Rectal smooth muscle tissue (tissue), 1 donor: Measurements from ENCODE around the gene S100A8.
"Not testable (repeated sequence)": the region's sequence is repeated elsewhere in the genome, so short reads cannot be mapped to it uniquely, and the experiment has no call there.

Experiments
- H3K27ac ChIP-seq: one replicate; pipeline ENCODE4 v1.7.0; 2013; ENCODE audit warnings: low read depth, low read length, inconsistent platforms
- H3K27me3 ChIP-seq: one replicate; pipeline ENCODE4 v1.7.0; 2013; ENCODE audit warnings: low read length; ENCODE audit not compliant: control insufficient read depth, insufficient read depth
- H3K36me3 ChIP-seq: one replicate; pipeline ENCODE4 v1.7.0; 2013; ENCODE audit warnings: low read length; ENCODE audit not compliant: control insufficient read depth, insufficient read depth
- H3K4me1 ChIP-seq: one replicate; pipeline ENCODE4 v1.7.0; 2013; ENCODE audit warnings: low read length; ENCODE audit not compliant: control insufficient read depth, insufficient read depth
- H3K4me3 ChIP-seq: one replicate; pipeline ENCODE4 v1.7.0; 2013; ENCODE audit warnings: low read length
- H3K9ac ChIP-seq: one replicate; pipeline ENCODE4 v1.7.0; 2013; ENCODE audit warnings: low read length

The S100A8 gene

GRCh38 chr1:153429266-153430165 lies 38.6 kb upstream of the S100A8 start:
- H3K4me3 ChIP-seq: no peak overlapping the region
- no peaks in the 10 kb centered on the region for H3K4me1 ChIP-seq
- H3K27me3 ChIP-seq: no peaks in the 10 kb centered on the region
- no peak overlapping the region for H3K27ac ChIP-seq
- no peaks in the 10 kb centered on the region for H3K36me3 ChIP-seq
- H3K9ac ChIP-seq: no peak overlapping the region

GRCh38 chr1:153428791-153429190 lies 37.9 kb upstream of the S100A8 start:
- no peak overlapping the region for H3K27ac ChIP-seq
- H3K36me3 ChIP-seq: no peaks in the 10 kb centered on the region
- H3K4me1 ChIP-seq: no peaks in the 10 kb centered on the region
- no peak overlapping the region for H3K9ac ChIP-seq
- H3K27me3 ChIP-seq: no peaks in the 10 kb centered on the region
- no peak overlapping the region for H3K4me3 ChIP-seq

DNA sequence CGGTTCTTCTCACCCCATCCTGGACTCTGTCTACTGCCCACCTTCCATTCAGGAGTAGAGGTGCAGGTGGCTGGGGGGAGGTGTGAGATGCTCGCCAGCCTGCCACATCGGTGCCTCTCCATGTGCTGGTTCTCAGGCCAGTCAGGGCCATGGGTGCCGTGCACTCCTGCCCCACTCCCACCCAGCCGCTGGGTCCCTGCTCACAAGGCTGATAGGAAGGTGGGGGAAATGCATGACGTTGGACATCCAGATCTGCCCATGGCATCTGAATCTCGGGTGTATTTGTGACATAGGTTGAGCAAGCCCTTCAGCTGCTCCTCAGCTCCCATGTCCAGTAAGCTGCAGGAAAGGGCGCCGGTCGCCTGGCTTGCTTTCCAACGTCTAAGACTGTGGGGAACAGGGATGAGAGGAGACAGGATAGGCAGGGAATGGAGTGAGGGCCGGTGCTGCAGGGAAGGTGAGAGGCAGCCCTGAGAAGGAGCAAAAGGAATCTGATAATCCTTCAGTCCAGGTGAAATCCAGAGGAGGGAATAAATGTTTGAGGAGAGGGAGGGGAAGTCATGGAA lies 37.3 kb upstream of the S100A8 start:
- Histone ChIP-seq H3K27ac (no peak overlapping the region), H3K4me3 (no peak overlapping the region), H3K27me3 (no peaks in the 10 kb centered on the region), H3K4me1 (no peaks in the 10 kb centered on the region), H3K9ac (no peak overlapping the region), H3K36me3 (no peaks in the 10 kb centered on the region)

GRCh38 chr1:153426809-153427208 lies 35.9 kb upstream of the S100A8 start:
- no peak overlapping the region for H3K27ac ChIP-seq
- H3K9ac ChIP-seq: no peak overlapping the region
- H3K27me3 ChIP-seq: no peaks in the 10 kb centered on the region
- H3K4me3 ChIP-seq: no peak overlapping the region
- no peaks in the 10 kb centered on the region for H3K4me1 ChIP-seq
- H3K36me3 ChIP-seq: no peaks in the 10 kb centered on the region

GRCh38 chr1:153422450-153423068 lies 31.7 kb upstream of the S100A8 start:
- H3K9ac ChIP-seq: no peak overlapping the region

GRCh38 chr1:153420306-153420705 lies 29.4 kb upstream of the S100A8 start:
- no peak overlapping the region for H3K27ac ChIP-seq
- H3K4me1 ChIP-seq: no peaks in the 10 kb centered on the region
- H3K27me3 ChIP-seq: peaks cover 2% of the 10 kb centered on the region
- no peaks in the 10 kb centered on the region for H3K36me3 ChIP-seq
- H3K4me3 ChIP-seq: no peak overlapping the region
- no peak overlapping the region for H3K9ac ChIP-seq

More at GRCh38 chr1:153422450-153423068, 31.7 kb upstream of the S100A8 start:
- H3K36me3 ChIP-seq: no peaks in the 10 kb centered on the region
- no peak overlapping the region for H3K4me3 ChIP-seq
- no peak overlapping the region for H3K27ac ChIP-seq
- no peaks in the 10 kb centered on the region for H3K4me1 ChIP-seq
- H3K27me3 ChIP-seq: peaks cover 2% of the 10 kb centered on the region

DNA sequence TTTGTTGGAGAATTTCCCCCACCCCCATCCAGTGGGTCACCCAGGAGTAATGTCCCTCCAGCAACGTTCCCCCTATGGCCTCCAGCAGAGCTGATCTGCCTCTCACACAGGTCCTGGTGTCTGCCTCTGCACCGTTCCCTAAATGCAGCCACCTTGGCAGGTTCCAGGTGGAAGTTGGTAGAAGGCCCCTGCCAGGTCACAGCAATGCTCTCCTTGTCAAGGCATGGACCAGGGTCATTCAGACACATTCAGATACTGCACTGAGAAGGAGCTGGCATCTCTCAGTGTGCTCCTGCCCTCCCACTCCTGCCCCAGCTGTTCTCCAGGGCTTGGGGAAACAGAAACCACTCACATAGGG lies 28.5 kb upstream of the S100A8 start:
- not testable (repeated sequence) for H3K27me3 ChIP-seq, H3K9ac ChIP-seq, H3K27ac ChIP-seq, H3K36me3 ChIP-seq, H3K4me3 ChIP-seq, H3K4me1 ChIP-seq

- not testable (repeated sequence) for H3K36me3 ChIP-seq, H3K4me1 ChIP-seq, H3K27ac ChIP-seq, H3K9ac ChIP-seq, H3K4me3 ChIP-seq, H3K27me3 ChIP-seq
Observed at GRCh38 chr1:153418758-153419435, 28.0 kb upstream of the S100A8 start.

DNA sequence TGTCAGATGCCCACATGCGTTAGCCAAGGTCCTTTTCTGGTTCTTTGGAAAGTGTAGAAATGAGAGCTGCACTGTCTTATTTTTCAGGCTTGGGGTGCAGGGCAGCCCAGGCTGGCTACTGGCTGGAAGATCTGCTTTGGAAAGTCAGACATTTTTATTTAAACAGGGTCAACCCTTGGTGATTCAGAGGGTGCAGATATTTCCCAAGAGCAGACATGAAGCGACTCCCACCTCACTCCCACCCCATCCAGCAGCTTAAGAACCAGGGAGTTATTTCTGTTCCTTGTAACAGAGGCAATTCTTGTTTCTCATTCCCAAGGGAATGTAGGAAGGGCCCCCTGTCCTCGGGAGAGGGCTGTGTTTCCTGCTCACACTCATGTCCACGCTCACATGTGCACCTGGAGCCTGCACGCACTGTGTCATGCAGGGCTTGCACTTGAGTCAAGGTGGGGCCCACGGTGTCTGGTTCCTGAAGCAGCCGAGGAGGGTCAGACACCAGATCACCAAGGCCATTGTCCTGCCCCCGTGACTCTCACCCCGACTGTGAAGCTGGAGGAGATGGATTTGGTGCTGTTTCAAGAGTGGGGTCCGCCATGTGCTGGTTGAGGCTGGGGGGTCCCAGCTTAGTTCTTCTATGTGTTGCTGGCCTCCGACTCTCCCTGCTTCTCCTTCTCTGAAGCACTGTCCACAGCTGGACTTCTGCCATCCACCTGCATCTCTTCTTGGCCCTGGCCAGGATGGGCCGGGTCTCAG lies 26.4 kb upstream of the S100A8 start:
- Histone ChIP-seq H3K27ac (no peak overlapping the region), H3K4me3 (no peak overlapping the region), H3K27me3 (peaks cover 2% of the 10 kb centered on the region), H3K9ac (no peak overlapping the region), H3K36me3 (no peaks in the 10 kb centered on the region), H3K4me1 (no peaks in the 10 kb centered on the region)

GRCh38 chr1:153415850-153416570 lies 25.1 kb upstream of the S100A8 start, which contains the start of gene S100A7A:
S100A7A (plus strand) TSS chr1:153416520; CDS start chr1:153418083, 1,563 bp downstream.
- H3K36me3 ChIP-seq: no peaks in the 10 kb centered on the region
- peaks cover 2% of the 10 kb centered on the region for H3K27me3 ChIP-seq
- no peaks in the 10 kb centered on the region for H3K4me1 ChIP-seq
- H3K27ac ChIP-seq: no peak within 1 kb of the TSS
- no peak within 1 kb of the TSS for H3K9ac ChIP-seq
- no peak within 1 kb of the TSS for H3K4me3 ChIP-seq

DNA sequence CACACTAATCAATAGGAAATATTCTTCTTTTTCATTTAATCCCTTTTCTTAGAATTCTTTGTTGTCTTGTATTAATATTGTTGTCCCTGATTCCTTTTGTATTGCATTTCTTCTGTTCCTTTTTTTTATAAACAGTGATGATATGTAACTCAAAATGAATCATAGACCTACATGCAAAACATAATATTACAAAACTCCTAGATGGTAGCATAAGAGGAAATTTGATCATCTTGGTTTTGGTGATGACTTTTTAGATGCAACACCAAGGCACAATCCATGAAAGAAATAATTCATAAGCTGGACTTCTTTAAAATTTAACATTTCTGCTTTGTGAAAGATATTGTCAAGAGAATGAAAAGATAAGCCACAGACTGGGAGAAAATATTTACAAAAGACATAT lies 23.1 kb upstream of the S100A8 start:
- H3K9ac ChIP-seq, H3K4me3 ChIP-seq, H3K27me3 ChIP-seq, H3K36me3 ChIP-seq, H3K4me1 ChIP-seq, H3K27ac ChIP-seq: not testable (repeated sequence)
